Liver (tissue), 9 donors: Measurements from ENCODE around the gene FKBP5. TPM values are rescaled to one million over a fixed set of nuclear protein-coding genes. Genes with fewer than 3 reads are reported as not detected.
A peak's percentile ranks its signal among the peaks of the same experiment; 100 is the strongest.

Source experiments
- DNase-seq: peaks from one replicate; pipeline ENCODE4 v3.0.0-alpha.2; 2017; ENCODE audit warnings: low spot score
- H3K27ac ChIP-seq, 2 donors: one replicate each; pipeline ENCODE4 v1.7.0; 2013; ENCODE audit warnings: inconsistent platforms in 2 of 2, low read length in 2 of 2, control low read depth in 1 of 2, low read depth in 1 of 2, mild to moderate bottlenecking in 1 of 2
- H3K27me3 ChIP-seq, 4 donors: one replicate each; pipeline versions ENCODE4 v1.6.1 to v1.7.0; 2013; ENCODE audit warnings: low read length in 3 of 4, inconsistent platforms in 1 of 4, mild to moderate bottlenecking in 1 of 4, moderate library complexity in 1 of 4; ENCODE audit not compliant: control insufficient read depth in 4 of 4, insufficient read depth in 4 of 4
- H3K36me3 ChIP-seq, 4 donors: one replicate each; pipeline versions ENCODE4 v1.6.1 to v1.7.0; 2013; ENCODE audit warnings: low read length in 3 of 4, mild to moderate bottlenecking in 3 of 4, low read depth in 1 of 4, moderate library complexity in 1 of 4; ENCODE audit not compliant: control insufficient read depth in 4 of 4, insufficient read depth in 3 of 4
- H3K4me1 ChIP-seq, 4 donors: one replicate each; pipeline versions ENCODE4 v1.6.1 to v1.7.0; 2013; ENCODE audit warnings: low read length in 3 of 4, mild to moderate bottlenecking in 3 of 4, moderate library complexity in 1 of 4; ENCODE audit not compliant: control insufficient read depth in 4 of 4, insufficient read depth in 4 of 4
- H3K4me3 ChIP-seq, 3 donors: one replicate each; pipeline versions ENCODE4 v1.6.1 to v1.7.0; 2013; ENCODE audit warnings: low read length in 3 of 3, control low read depth in 1 of 3, low read depth in 1 of 3, mild to moderate bottlenecking in 1 of 3
- H3K9ac ChIP-seq, 2 donors: one replicate each; pipeline ENCODE4 v1.7.0; 2013; ENCODE audit warnings: low read length in 2 of 2, mild to moderate bottlenecking in 2 of 2, moderate library complexity in 2 of 2, control low read depth in 1 of 2, low read depth in 1 of 2
- H3K9me3 ChIP-seq, 4 donors: one replicate each; pipeline versions ENCODE4 v1.6.1 to v1.7.0; 2013; ENCODE audit warnings: low read length in 3 of 4; ENCODE audit not compliant: control insufficient read depth in 4 of 4
- EGR1 ChIP-seq, 2 donors: IDR thresholded peaks; 2 replicates each; pipeline ENCODE4 v1.6.1; 2016 to 2018; ENCODE audit warnings: antibody characterized with exemption in 2 of 2, low read depth in 2 of 2
- FOXA1 ChIP-seq: IDR thresholded peaks from 2 replicates; pipeline ENCODE4 v1.6.1; 2016; ENCODE audit warnings: antibody characterized with exemption
- FOXA2 ChIP-seq: IDR thresholded peaks from 2 replicates; pipeline ENCODE4 v1.6.1; 2016; ENCODE audit warnings: antibody characterized with exemption
- GABPA ChIP-seq, 2 donors: IDR thresholded peaks in 1 of 2; conservative IDR thresholded peaks in 1 of 2; 2 replicates each; pipeline ENCODE4 v1.6.1; 2016; ENCODE audit warnings: antibody characterized with exemption in 2 of 2, mild to moderate bottlenecking in 1 of 2, moderate library complexity in 1 of 2
- HNF4A ChIP-seq, 2 donors: conservative IDR thresholded peaks; 2 replicates each; pipeline ENCODE4 v1.6.1; 2016; ENCODE audit warnings: antibody characterized with exemption in 2 of 2, mild to moderate bottlenecking in 2 of 2
- HNF4G ChIP-seq: IDR thresholded peaks from 2 replicates; pipeline ENCODE4 v1.6.1; 2016; ENCODE audit warnings: antibody characterized with exemption
- JUND ChIP-seq, 2 donors: IDR thresholded peaks; 2 replicates each; pipeline ENCODE4 v1.6.1; 2016; ENCODE audit warnings: antibody characterized with exemption in 2 of 2
- NR2F2 ChIP-seq: IDR thresholded peaks from 2 replicates; pipeline ENCODE4 v1.6.1; 2016; ENCODE audit warnings: antibody characterized with exemption
- RAD21 ChIP-seq, 2 donors: IDR thresholded peaks; 2 replicates each; pipeline ENCODE4 v1.6.1; 2016; ENCODE audit warnings: antibody characterized with exemption in 2 of 2, mild to moderate bottlenecking in 2 of 2
- RXRA ChIP-seq, 2 donors: IDR thresholded peaks; 2 replicates each; pipeline ENCODE4 v1.6.1; 2017 to 2018; ENCODE audit warnings: antibody characterized with exemption in 2 of 2, mild to moderate bottlenecking in 1 of 2
- SP1 ChIP-seq: IDR thresholded peaks from 2 replicates; pipeline ENCODE4 v1.6.1; 2018; ENCODE audit warnings: antibody characterized with exemption, mild to moderate bottlenecking
- TAF1 ChIP-seq: conservative IDR thresholded peaks from 2 replicates; pipeline ENCODE4 v1.6.1; 2016; ENCODE audit warnings: antibody characterized with exemption, mild to moderate bottlenecking
- YY1 ChIP-seq: IDR thresholded peaks from 2 replicates; pipeline ENCODE4 v1.6.1; 2016; ENCODE audit warnings: antibody characterized with exemption, mild to moderate bottlenecking
- WGBS: extraction: QIAGEN DNeasy Blood & Tissue Kit; methylation state at CpG from one replicate; pipeline ENCODE4 v1.1.7; 2013; 5-methylcytosine and 5-hydroxymethylcytosine counted together
- polyA plus RNA-seq, 2 donors: library from polyadenylated mRNA; stranded (reverse) in 1 of 2; unstranded in 1 of 2; fragments of 200-250 nt in 1 of 2; fragments of >200 nt in 1 of 2; fragmentation: Nextera tagmentation in 1 of 2; extraction: Ambion mirVana in 1 of 2; gene quantifications; one replicate each; pipeline versions ENCODE4 v1.2.1 to v1.2.3, GENCODE V29; 2013 to 2015
- total RNA-seq, 2 donors: library from RNA; depleted of rRNA; stranded (reverse); fragments of >200 nt; gene quantifications; one replicate each; pipeline ENCODE4 v1.2.3, GENCODE V29; 2014
- TF ChIP-seq, protein P1 (sequence below): IDR thresholded peaks from 2 replicates; pipeline ENCODE4 v1.6.1; 2016; ENCODE audit warnings: antibody characterized with exemption
- TF ChIP-seq, protein P2 (sequence below): fragments of 150-350 bp; IDR thresholded peaks from 2 replicates; pipeline ENCODE4 v1.5.1; 2017; ENCODE audit warnings: improper control_type of control experiment, low read depth, low read length; ENCODE audit not compliant: missing input control
- TF ChIP-seq, protein P3 (sequence below): IDR thresholded peaks from 2 replicates; pipeline ENCODE4 v1.6.1; 2016; ENCODE audit warnings: antibody characterized with exemption, mild to moderate bottlenecking
- TF ChIP-seq, protein P4 (sequence below): IDR thresholded peaks from 2 replicates; pipeline ENCODE4 v1.6.1; 2016; ENCODE audit warnings: antibody characterized with exemption
- TF ChIP-seq, protein P5 (sequence below): IDR thresholded peaks from 2 replicates; pipeline ENCODE4 v1.6.1; 2016; ENCODE audit warnings: antibody characterized with exemption
- donor health status: healthy.
- donor health status: healthy.
- donor health status: healthy.
- donor health status: healthy.
- donor health status: healthy.

FKBP5 gene
- total and polyA plus RNA-seq, 4 donors: 10.3 to 132 (median 63.7) TPM

DNA sequence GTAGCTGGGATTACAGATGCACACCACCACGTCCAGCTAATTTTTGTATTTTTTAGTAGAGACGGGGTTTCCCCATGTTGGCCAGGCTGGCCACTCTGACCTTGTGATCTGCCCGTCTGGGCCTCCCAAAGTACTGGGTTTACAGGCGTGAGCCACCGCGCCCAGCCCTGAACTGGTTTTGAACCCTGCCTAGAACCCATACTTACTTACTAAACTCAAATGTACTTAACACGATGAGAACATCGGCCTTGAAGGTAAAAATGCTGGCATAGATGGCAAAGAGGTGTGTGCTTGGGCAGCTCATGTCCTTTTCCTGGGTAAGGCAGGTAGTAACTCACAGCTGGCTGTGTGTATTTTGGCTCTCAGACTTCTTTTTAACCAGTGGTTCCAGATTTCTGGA lies 44.9 kb upstream of the FKBP5 start:
- Histone ChIP-seq H3K27me3 (no peaks in the 10 kb centered on the region), H3K4me3 (no peak overlapping the region), H3K4me1 (peaks cover 19 to 49% (median 39%) of the 10 kb centered on the region in 4 donors), H3K9ac (peak overlapping the region; percentile 6 to 26), H3K36me3 (no peaks in the 10 kb centered on the region), H3K27ac (peak overlapping the region; percentile 97 to 98), H3K9me3 (no peaks in the 10 kb centered on the region)
- DNase-seq: no peak
- 63% methylated on average over 8 of the region's 8 CpGs for WGBS
- TF ChIP-seq RXRA (IDR thresholded peaks at IDR 0.05): peak; percentile 25 to 37
- TF ChIP-seq FOXA2: no peak
- no peak for TF ChIP-seq TAF1
- TF ChIP-seq SP1: peak; percentile 37
- TF ChIP-seq, protein P1, sequence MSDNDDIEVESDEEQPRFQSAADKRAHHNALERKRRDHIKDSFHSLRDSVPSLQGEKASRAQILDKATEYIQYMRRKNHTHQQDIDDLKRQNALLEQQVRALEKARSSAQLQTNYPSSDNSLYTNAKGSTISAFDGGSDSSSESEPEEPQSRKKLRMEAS: peak; percentile 14
- peak in 1 of 2 donors; percentile 51 for TF ChIP-seq RAD21 (IDR thresholded peaks at IDR 0.05)
- TF ChIP-seq HNF4A (conservative IDR thresholded peaks at IDR 0.05): peak in 1 of 2 donors; percentile 33

DNA sequence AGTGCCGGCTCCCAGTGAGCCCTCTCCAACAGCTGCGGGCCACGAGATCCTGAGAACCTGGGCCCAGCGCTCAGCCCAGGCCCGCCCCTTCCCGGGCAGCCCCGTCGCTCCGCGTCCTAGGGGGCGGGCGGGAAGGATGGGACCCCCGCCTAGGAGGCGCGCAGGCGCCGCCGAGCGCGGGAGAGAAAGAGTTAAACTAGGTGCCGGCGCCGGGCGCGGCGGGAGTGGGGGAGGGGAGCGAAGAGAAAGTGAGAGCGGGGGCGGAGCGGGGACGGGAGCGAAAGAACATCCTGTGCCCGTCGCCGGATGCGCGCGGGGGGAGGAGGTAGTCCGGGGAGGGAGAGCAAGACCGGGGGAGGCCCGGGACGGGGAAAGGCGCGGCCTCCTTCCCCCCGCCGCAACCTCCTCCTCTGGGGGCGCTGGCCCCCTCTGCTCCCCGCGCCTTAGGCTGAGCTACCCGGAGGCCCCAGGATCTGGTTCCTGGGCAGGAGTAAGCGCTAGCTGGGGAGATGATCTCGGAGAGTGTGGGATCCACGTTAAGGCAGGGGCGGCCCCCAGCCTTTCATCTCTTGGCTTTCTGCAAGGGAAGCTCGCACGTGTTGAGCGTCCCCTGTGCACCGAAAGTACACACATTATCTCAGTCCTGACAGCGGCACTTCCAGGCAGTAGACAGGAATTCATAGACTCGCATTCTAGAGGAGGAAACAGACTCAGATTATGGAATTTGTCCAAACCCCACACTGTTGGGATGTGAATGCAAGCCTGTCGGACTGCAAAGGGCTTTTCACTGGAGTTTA lies 43.2 kb upstream of the FKBP5 start:
- DNase-seq: peak; percentile 80
- TF ChIP-seq, protein P1: peak; percentile 96
- TF ChIP-seq FOXA2 (peak; percentile 17), FOXA1 (no peak), JUND (IDR thresholded peaks at IDR 0.05) (peak; percentile 17 to 69), HNF4G (no peak), HNF4A (conservative IDR thresholded peaks at IDR 0.05) (peak; percentile 42 to 65), SP1 (peak; percentile 90), GABPA (IDR thresholded peaks at IDR 0.05 in 1 of 2, conservative IDR thresholded peaks at IDR 0.05 in 1 of 2) (peak; percentile 39 to 65), TAF1 (peak; percentile 63), EGR1 (IDR thresholded peaks at IDR 0.05; ENCODE audit: low read depth in 2 of 2) (peak; percentile 96), NR2F2 (no peak), RXRA (IDR thresholded peaks at IDR 0.05) (peak; percentile 62 to 64), YY1 (peak; percentile 37), RAD21 (IDR thresholded peaks at IDR 0.05) (peak; percentile 49 to 75)
- TF ChIP-seq, protein P2, sequence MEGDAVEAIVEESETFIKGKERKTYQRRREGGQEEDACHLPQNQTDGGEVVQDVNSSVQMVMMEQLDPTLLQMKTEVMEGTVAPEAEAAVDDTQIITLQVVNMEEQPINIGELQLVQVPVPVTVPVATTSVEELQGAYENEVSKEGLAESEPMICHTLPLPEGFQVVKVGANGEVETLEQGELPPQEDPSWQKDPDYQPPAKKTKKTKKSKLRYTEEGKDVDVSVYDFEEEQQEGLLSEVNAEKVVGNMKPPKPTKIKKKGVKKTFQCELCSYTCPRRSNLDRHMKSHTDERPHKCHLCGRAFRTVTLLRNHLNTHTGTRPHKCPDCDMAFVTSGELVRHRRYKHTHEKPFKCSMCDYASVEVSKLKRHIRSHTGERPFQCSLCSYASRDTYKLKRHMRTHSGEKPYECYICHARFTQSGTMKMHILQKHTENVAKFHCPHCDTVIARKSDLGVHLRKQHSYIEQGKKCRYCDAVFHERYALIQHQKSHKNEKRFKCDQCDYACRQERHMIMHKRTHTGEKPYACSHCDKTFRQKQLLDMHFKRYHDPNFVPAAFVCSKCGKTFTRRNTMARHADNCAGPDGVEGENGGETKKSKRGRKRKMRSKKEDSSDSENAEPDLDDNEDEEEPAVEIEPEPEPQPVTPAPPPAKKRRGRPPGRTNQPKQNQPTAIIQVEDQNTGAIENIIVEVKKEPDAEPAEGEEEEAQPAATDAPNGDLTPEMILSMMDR: no peak
- TF ChIP-seq, protein P3, sequence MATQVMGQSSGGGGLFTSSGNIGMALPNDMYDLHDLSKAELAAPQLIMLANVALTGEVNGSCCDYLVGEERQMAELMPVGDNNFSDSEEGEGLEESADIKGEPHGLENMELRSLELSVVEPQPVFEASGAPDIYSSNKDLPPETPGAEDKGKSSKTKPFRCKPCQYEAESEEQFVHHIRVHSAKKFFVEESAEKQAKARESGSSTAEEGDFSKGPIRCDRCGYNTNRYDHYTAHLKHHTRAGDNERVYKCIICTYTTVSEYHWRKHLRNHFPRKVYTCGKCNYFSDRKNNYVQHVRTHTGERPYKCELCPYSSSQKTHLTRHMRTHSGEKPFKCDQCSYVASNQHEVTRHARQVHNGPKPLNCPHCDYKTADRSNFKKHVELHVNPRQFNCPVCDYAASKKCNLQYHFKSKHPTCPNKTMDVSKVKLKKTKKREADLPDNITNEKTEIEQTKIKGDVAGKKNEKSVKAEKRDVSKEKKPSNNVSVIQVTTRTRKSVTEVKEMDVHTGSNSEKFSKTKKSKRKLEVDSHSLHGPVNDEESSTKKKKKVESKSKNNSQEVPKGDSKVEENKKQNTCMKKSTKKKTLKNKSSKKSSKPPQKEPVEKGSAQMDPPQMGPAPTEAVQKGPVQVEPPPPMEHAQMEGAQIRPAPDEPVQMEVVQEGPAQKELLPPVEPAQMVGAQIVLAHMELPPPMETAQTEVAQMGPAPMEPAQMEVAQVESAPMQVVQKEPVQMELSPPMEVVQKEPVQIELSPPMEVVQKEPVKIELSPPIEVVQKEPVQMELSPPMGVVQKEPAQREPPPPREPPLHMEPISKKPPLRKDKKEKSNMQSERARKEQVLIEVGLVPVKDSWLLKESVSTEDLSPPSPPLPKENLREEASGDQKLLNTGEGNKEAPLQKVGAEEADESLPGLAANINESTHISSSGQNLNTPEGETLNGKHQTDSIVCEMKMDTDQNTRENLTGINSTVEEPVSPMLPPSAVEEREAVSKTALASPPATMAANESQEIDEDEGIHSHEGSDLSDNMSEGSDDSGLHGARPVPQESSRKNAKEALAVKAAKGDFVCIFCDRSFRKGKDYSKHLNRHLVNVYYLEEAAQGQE: no peak
- TF ChIP-seq, protein P4, sequence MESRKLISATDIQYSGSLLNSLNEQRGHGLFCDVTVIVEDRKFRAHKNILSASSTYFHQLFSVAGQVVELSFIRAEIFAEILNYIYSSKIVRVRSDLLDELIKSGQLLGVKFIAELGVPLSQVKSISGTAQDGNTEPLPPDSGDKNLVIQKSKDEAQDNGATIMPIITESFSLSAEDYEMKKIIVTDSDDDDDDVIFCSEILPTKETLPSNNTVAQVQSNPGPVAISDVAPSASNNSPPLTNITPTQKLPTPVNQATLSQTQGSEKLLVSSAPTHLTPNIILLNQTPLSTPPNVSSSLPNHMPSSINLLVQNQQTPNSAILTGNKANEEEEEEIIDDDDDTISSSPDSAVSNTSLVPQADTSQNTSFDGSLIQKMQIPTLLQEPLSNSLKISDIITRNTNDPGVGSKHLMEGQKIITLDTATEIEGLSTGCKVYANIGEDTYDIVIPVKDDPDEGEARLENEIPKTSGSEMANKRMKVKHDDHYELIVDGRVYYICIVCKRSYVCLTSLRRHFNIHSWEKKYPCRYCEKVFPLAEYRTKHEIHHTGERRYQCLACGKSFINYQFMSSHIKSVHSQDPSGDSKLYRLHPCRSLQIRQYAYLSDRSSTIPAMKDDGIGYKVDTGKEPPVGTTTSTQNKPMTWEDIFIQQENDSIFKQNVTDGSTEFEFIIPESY: peak; percentile 35
- TF ChIP-seq, protein P5, sequence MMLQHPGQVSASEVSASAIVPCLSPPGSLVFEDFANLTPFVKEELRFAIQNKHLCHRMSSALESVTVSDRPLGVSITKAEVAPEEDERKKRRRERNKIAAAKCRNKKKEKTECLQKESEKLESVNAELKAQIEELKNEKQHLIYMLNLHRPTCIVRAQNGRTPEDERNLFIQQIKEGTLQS: no peak
- no peaks in the 10 kb centered on the region for H3K27me3 ChIP-seq
- peak overlapping the region; percentile 42 to 60 for H3K9ac ChIP-seq
- peak overlapping the region; percentile 97 to 98 for H3K27ac ChIP-seq
- H3K4me1 ChIP-seq: peaks cover 19 to 61% (median 50%) of the 10 kb centered on the region in 4 donors
- peak overlapping the region; percentile 65 to 78 (median 66) for H3K4me3 ChIP-seq
- WGBS: under 1% methylated on average over 61 of the region's 61 CpGs
- no peaks in the 10 kb centered on the region for H3K9me3 ChIP-seq
- H3K36me3 ChIP-seq: no peaks in the 10 kb centered on the region
